Progenitor cell of endocrine pancreas (in vitro differentiated cells): ENCODE measurements around the gene GPR55. TPM values are rescaled to one million over a fixed set of nuclear protein-coding genes. Genes with fewer than 3 reads are reported as not detected.

ENCODE experiments used
- DNase-seq: peaks from one replicate; pipeline ENCODE4 v3.0.0; 2021; ENCODE audit warnings: low spot score; ENCODE audit not compliant: unreplicated experiment
- H3K27ac Mint-ChIP-seq: 2 replicates; pipeline ENCODE4 v1.8.0; 2021; ENCODE audit warnings: mild to moderate bottlenecking, moderate library complexity, mixed read lengths
- H3K27me3 Mint-ChIP-seq: 2 replicates; pipeline ENCODE4 v1.8.0; 2021; ENCODE audit warnings: mixed read lengths
- H3K36me3 Mint-ChIP-seq: 2 replicates; pipeline ENCODE4 v1.8.0; 2022; ENCODE audit warnings: mixed read lengths; ENCODE audit not compliant: insufficient read depth
- H3K4me1 Mint-ChIP-seq: 2 replicates; pipeline ENCODE4 v1.8.0; 2021; ENCODE audit warnings: low read depth, mixed read lengths
- H3K4me3 Mint-ChIP-seq: 2 replicates; pipeline ENCODE4 v1.8.0; 2021; ENCODE audit warnings: low read depth, mild to moderate bottlenecking, moderate library complexity, mixed read lengths
- H3K9me3 Mint-ChIP-seq: 2 replicates; pipeline ENCODE4 v1.8.0; 2021; ENCODE audit warnings: low read depth, mixed read lengths
- total RNA-seq: library from RNA; stranded (reverse); gene quantifications from 2 replicates; pipeline ENCODE4 v1.2.1, GENCODE V29; 2021
- TF ChIP-seq, protein P1 (sequence below): fragments of 200-600 bp; sonication (generic); IDR thresholded peaks from one replicate; pipeline ENCODE4 v1.5.0; 2021; ENCODE audit warnings: antibody characterized with exemption, mild to moderate bottlenecking; ENCODE audit not compliant: unreplicated experiment

The GPR55 gene
- total RNA-seq, 1 donor from 2014 or later: not detected

DNA sequence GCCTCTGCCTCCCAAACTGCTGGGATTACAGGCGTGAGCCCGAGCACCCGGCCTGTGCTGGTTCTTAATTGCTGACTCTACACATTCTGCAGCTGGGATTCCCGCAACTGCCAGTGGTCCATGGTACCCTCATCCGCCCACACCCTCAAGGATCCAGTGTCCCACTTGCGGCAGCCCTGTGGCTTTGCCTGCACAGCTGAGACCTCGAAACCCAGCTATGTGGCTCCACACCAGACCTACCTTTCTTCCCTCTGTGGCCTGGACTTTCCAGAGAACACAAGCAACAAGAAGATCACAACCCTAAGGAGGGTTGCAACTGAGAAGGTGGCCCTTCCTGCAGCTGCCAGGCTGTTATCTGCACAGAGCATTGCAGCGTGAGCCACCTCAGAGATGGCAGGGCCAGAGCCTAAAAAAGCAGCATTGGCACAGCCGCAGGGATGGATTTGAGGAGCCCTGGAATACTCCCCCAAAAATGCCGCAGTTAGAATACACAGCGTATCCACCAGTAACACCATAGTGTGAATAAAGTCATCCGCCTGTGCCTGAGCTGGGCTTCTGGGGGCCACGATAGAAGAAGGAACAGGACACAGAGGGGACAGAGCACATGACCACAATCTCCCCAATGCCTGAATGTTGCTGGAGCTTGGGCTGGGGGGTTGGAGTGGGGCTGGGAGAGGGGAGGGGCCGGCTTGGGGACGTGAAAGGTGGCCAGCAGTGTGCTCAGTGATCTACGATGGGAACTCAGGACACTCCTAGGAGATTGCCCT, 1.9 kb downstream of the GPR55 start:
- H3K4me1 Mint-ChIP-seq: peaks cover 3% of the 10 kb centered on the region
- no peak overlapping the region for H3K27ac Mint-ChIP-seq
- H3K4me3 Mint-ChIP-seq: no peak overlapping the region
- TF ChIP-seq, protein P1, sequence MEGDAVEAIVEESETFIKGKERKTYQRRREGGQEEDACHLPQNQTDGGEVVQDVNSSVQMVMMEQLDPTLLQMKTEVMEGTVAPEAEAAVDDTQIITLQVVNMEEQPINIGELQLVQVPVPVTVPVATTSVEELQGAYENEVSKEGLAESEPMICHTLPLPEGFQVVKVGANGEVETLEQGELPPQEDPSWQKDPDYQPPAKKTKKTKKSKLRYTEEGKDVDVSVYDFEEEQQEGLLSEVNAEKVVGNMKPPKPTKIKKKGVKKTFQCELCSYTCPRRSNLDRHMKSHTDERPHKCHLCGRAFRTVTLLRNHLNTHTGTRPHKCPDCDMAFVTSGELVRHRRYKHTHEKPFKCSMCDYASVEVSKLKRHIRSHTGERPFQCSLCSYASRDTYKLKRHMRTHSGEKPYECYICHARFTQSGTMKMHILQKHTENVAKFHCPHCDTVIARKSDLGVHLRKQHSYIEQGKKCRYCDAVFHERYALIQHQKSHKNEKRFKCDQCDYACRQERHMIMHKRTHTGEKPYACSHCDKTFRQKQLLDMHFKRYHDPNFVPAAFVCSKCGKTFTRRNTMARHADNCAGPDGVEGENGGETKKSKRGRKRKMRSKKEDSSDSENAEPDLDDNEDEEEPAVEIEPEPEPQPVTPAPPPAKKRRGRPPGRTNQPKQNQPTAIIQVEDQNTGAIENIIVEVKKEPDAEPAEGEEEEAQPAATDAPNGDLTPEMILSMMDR: no peak
- DNase-seq: no peak
- H3K36me3 Mint-ChIP-seq: no peaks in the 10 kb centered on the region
- peaks cover 7% of the 10 kb centered on the region for H3K27me3 Mint-ChIP-seq
- H3K9me3 Mint-ChIP-seq: no peaks in the 10 kb centered on the region

DNA sequence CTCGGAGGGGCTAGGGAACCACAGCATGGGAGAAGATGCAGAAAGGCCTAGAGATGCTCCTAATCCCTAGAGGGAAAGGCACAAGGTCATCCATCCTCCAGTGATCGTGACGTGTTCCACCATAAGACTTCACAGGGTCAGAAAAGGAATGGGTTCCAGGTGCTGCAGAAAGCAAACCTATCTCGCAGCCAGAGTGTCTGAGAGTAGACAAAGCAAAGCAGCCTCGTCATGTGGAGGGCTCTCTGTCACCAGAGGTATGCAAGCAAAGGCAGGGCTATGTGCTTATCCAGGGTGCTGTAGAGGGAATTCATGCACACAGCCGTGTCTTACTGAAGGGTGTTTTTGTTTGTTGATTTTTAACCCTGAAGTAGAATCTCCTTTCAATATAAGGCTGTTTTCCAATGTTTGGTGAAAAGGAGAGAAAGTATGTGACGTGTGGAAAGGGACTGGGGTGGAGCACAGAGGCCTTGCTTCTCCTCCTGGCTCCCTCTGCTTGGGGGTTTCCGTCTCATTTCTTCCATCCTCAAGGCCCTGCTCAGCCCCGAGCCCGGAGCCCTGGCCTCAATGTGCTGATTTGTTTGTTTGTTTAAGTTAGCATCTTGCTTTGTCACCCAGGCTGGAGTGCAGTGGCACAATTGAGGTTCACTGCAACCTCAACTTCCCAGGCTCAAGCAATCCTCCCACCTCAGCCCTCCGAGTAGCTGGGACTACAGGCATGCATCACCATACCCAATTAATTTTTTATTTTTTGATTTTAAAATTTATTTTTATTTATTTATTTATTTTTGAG, 3.0 kb downstream of the GPR55 start:
- no peak overlapping the region for H3K27ac Mint-ChIP-seq
- TF ChIP-seq, protein P1: no peak
- peaks cover 3% of the 10 kb centered on the region for H3K4me1 Mint-ChIP-seq
- no peaks in the 10 kb centered on the region for H3K9me3 Mint-ChIP-seq
- H3K4me3 Mint-ChIP-seq: no peak overlapping the region
- no peaks in the 10 kb centered on the region for H3K36me3 Mint-ChIP-seq
- no peak for DNase-seq
- H3K27me3 Mint-ChIP-seq: peaks cover 7% of the 10 kb centered on the region

GRCh38 chr2:230920167-230920566, 4.9 kb downstream of the GPR55 start:
- H3K27ac Mint-ChIP-seq: no peak overlapping the region
- H3K4me3 Mint-ChIP-seq: no peak overlapping the region
- peaks cover 7% of the 10 kb centered on the region for H3K27me3 Mint-ChIP-seq
- TF ChIP-seq, protein P1: no peak
- DNase-seq: no peak
- no peaks in the 10 kb centered on the region for H3K36me3 Mint-ChIP-seq
- H3K9me3 Mint-ChIP-seq: no peaks in the 10 kb centered on the region
- H3K4me1 Mint-ChIP-seq: peaks cover 4% of the 10 kb centered on the region

DNA sequence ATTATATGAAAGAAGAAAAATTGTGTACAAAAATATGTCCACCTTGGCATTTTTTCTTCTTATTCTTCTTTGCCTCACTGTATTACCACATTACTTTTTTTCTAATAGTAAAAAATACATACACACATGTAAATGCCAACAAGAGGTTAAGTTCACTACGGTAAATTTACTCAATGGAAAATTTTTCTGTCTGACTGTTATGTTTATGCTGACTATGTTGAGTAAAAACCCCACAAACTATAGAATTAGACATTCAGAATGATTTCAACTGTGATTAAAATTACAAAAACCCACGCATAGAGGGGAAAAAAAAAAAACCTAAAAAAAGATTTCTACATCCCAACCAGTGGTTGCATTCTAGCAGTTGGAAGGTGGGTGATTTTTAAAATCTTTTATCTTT, 5.4 kb downstream of the GPR55 start:
- H3K9me3 Mint-ChIP-seq: no peaks in the 10 kb centered on the region
- DNase-seq: no peak
- H3K36me3 Mint-ChIP-seq: no peaks in the 10 kb centered on the region
- H3K4me3 Mint-ChIP-seq: no peak overlapping the region
- H3K27me3 Mint-ChIP-seq: peaks cover 7% of the 10 kb centered on the region
- TF ChIP-seq, protein P1: no peak
- H3K27ac Mint-ChIP-seq: no peak overlapping the region
- H3K4me1 Mint-ChIP-seq: peaks cover 4% of the 10 kb centered on the region

GRCh38 chr2:230919240-230919639, 5.8 kb downstream of the GPR55 start:
- TF ChIP-seq, protein P1: no peak
- Mint-ChIP-seq H3K27ac (no peak overlapping the region), H3K4me1 (peaks cover 4% of the 10 kb centered on the region), H3K9me3 (no peaks in the 10 kb centered on the region), H3K36me3 (no peaks in the 10 kb centered on the region), H3K27me3 (peaks cover 7% of the 10 kb centered on the region), H3K4me3 (no peak overlapping the region)
- no peak for DNase-seq
